GM10266 (cell line): ENCODE results near the gene GLI3.

Source experiments
- DNase-seq: peaks from one replicate; pipeline ENCODE4 v3.0.0; 2012; ENCODE audit errors: extremely low spot score
- CTCF ChIP-seq: IDR thresholded peaks from 2 replicates; pipeline ENCODE4 v1.5.1; 2012; ENCODE audit warnings: mild to moderate bottlenecking, low read depth; ENCODE audit not compliant: control insufficient read depth, insufficient read depth; ENCODE audit errors: missing control alignments

Gene GLI3

GRCh38 chr7:41992881-41993867 is 243.8 kb downstream of the GLI3 start:
- no peak for TF ChIP-seq CTCF
- no peak for DNase-seq

- DNase-seq: no peak
Measured at GRCh38 chr7:41984888-41985287, 252.1 kb downstream of the GLI3 start.

DNA sequence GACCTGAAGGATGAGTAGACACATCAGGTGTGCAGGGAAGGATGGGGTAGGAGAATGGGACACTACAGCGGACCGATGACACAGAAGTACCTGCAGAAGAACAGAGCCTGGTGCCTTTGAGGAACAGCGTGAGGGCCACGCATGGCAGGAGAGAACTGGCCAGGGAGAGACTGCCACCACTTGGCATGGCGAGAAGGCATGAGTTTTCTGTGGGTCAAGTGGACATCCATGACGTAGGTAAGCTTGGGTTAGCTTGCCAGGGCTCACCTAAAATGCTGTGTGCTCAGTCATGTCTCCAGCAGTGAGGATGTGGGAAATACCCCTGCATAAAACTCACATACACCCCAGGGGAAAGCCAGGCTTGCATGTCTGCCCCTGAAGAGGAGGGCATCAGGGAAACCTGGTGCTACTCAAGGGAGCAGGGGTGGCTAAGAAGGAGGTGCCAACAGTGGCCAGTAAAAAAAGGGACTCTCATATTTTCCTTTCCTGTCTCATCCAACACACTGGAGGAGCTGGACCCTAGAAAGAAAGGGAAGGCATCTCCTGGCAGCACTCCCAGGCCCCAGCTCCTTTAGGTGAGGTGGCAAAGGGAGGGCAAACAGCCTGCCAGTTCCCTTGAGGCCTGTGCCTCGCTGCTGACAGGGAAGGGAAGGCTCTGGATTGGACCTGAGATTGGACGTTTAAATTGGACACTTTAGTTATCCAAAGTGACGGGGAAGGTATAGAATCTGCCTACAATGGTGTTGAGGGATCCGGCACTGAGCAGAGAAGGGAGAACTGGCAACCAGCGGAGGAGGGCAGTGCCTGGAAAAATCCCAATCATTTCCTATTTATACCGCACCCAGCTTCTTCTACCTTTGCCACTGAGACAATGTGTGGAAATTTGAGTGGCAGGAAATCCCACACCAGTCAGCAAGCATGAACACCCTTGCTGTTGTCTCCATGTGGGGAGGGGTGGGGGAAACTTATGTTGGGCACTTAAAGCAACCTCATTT is 255.7 kb downstream of the GLI3 start:
- TF ChIP-seq CTCF: no peak
- no peak for DNase-seq

More at GRCh38 chr7:41984888-41985287, 252.1 kb downstream of the GLI3 start:
- no peak for TF ChIP-seq CTCF

GRCh38 chr7:41979834-41980307 is 257.1 kb downstream of the GLI3 start:
- no peak for DNase-seq
- TF ChIP-seq CTCF: peak; percentile 49

- DNase-seq: no peak
- no peak for TF ChIP-seq CTCF
Measured at GRCh38 chr7:41978858-41979257, 258.2 kb downstream of the GLI3 start.

GRCh38 chr7:41977661-41978060 is 259.3 kb downstream of the GLI3 start:
- no peak for TF ChIP-seq CTCF
- no peak for DNase-seq
